ENCODE measurements around the gene CARMIL3.

Gene CARMIL3

DNA sequence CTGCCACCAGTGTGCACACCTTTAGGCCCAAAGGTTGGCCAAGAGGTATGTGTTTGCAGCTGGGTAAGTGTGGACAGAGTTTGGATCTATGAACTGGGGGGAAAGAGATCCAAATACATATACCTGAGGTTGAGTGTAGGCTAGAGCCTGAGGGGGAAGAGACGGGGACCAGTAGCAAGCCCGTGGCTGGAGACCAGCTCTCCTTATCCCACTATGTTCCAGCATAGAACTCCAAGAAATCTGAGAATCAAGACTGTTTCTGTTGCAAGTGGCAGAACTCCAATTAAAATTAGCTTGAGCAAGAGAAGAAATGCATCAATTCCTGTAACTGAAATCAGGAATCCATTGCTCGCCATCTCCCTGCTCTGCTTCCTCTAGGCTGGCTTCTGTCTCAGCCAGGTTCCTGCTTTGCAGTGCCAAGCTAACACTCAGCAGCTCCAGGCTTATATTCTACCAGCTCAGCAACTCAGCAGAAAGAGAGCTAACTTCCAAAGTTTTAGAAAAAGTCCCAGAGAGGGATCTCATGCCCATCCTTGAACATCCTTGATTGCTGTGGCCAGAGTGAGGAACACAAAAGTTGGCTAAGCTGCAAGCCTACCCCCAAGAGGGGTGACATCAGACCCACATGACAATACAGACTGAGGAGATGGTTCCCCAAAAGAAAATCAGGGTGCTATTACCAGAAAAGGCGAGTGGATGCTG, 40.8 kb downstream of the CARMIL3 start:
- H3K4me1 ChIP-seq (ENCODE audit: low read length): peaks cover 22% of the 10 kb centered on the region
- no peaks in the 10 kb centered on the region for H3K27me3 ChIP-seq (ENCODE audit: low read depth, low read length)
- H3K4me3 ChIP-seq (ENCODE audit: low read length): no peak overlapping the region
- H3K36me3 ChIP-seq (replicated peaks; ENCODE audit: low read depth, low read length): peaks cover 7% of the 10 kb centered on the region
- no peaks in the 10 kb centered on the region for H4K20me1 ChIP-seq (ENCODE audit: insufficient read depth, low read length)
- no peak for TF ChIP-seq EZH2phosphoT487 (IDR thresholded peaks at IDR 0.05; ENCODE audit: low read depth)
- TF ChIP-seq, protein P1, sequence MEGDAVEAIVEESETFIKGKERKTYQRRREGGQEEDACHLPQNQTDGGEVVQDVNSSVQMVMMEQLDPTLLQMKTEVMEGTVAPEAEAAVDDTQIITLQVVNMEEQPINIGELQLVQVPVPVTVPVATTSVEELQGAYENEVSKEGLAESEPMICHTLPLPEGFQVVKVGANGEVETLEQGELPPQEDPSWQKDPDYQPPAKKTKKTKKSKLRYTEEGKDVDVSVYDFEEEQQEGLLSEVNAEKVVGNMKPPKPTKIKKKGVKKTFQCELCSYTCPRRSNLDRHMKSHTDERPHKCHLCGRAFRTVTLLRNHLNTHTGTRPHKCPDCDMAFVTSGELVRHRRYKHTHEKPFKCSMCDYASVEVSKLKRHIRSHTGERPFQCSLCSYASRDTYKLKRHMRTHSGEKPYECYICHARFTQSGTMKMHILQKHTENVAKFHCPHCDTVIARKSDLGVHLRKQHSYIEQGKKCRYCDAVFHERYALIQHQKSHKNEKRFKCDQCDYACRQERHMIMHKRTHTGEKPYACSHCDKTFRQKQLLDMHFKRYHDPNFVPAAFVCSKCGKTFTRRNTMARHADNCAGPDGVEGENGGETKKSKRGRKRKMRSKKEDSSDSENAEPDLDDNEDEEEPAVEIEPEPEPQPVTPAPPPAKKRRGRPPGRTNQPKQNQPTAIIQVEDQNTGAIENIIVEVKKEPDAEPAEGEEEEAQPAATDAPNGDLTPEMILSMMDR (IDR thresholded peaks at IDR 0.05; ENCODE audit: low read depth, low read length): no peak
- no peak overlapping the region for H3K9ac ChIP-seq (ENCODE audit: low read length)
- no peaks in the 10 kb centered on the region for H3K9me3 ChIP-seq (ENCODE audit: insufficient read depth, low read length)
- no peak overlapping the region for H3K4me2 ChIP-seq (ENCODE audit: low read length)
- no peak overlapping the region for H2AFZ ChIP-seq (ENCODE audit: low read depth, low read length)
- H3K27ac ChIP-seq (ENCODE audit: low read length): no peak overlapping the region
- H3K79me2 ChIP-seq (ENCODE audit: low read length): peaks cover 17% of the 10 kb centered on the region

DNA sequence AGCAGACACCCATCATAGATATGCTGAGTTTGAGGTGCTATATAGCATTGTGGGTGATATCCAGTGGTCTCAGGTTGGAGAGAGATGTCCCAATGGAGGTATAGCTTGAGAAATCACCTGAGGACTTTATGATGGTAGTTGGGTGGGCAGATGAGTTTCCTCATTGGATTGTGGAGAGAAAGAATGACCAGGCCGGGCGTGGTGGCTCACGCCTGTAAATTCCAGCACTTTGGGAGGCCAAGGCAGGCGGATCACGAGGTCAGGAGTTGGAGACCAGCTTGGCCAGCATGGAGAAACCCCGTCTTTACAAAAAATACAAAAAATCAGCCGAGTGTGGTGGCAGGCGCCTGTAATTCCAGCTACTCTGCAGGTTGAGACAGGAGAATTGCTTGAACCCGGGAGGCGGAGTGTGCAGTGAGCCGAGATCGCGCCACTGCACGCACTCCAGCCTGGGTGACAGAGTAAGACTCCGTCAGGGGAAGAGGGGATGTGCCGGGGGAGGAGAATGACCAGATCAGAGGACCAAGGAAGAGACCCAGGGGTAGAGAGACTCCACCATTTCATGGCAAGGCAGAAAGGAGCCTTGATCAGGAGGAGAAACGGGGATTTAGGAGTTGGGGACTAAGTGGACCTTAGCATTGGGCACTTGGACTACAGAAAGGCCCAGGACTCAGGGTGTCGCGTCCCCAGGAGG, 41.5 kb downstream of the CARMIL3 start:
- TF ChIP-seq, protein P1 (IDR thresholded peaks at IDR 0.05; ENCODE audit: low read depth, low read length): no peak
- TF ChIP-seq EZH2phosphoT487 (IDR thresholded peaks at IDR 0.05; ENCODE audit: low read depth): no peak
- H3K27me3 ChIP-seq (ENCODE audit: low read depth, low read length): no peaks in the 10 kb centered on the region
- peaks cover 22% of the 10 kb centered on the region for H3K4me1 ChIP-seq (ENCODE audit: low read length)
- no peaks in the 10 kb centered on the region for H3K9me3 ChIP-seq (ENCODE audit: insufficient read depth, low read length)
- peak overlapping the region; percentile 93 for H3K4me3 ChIP-seq (ENCODE audit: low read length)
- H3K9ac ChIP-seq (ENCODE audit: low read length): peak overlapping the region; percentile 100
- no peaks in the 10 kb centered on the region for H4K20me1 ChIP-seq (ENCODE audit: insufficient read depth, low read length)
- H3K36me3 ChIP-seq (replicated peaks; ENCODE audit: low read depth, low read length): peaks cover 13% of the 10 kb centered on the region
- peak overlapping the region; percentile 40 for H3K27ac ChIP-seq (ENCODE audit: low read length)
- no peak overlapping the region for H2AFZ ChIP-seq (ENCODE audit: low read depth, low read length)
- H3K4me2 ChIP-seq (ENCODE audit: low read length): peak overlapping the region; percentile 97
- H3K79me2 ChIP-seq (ENCODE audit: low read length): peaks cover 17% of the 10 kb centered on the region

DNA sequence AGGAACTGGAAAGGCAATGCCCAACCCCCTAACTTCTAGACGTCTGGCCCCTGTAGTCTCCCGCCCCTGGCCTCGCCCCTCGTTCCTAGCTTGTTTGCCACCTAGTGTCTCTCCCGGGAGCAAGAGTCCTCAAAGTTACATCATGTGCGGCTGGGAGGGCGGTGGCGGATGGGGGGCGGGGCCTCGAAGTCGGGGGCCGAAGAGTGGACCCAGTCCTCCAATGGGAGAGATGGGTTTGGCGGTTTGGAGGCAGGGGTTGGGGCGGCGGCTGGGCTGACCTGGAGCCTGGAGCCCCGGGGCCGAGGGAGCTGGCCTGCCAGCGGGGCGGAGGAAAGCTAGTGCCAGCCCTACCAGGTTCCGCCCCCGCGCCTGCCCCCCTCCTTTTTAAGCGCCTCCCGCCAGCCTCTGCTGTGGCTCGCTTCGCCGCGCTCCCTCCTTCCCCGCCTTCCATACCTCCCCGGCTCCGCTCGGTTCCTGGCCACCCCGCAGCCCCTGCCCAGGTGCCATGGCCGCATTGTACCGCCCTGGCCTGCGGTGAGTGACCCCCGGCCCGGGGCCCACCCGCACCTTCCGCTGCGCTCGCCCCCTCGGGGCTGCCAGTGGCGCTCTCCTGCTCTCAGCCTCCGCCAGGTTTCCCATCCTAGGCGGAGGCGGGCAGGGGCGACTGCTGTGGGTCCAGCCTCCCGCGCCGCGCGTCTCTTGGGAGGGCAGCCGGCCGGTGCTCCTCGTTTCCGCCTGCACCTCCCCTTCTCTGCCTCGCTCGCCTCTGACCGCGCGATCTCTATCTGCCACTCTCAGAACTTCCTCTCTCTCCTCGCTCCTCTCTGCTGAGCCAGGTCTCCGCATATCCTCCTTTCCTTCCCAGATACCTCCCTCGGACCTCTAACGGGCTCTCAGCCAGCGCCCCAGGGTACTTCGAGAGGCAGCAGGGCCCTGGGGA, 42.4 kb downstream of the CARMIL3 start, which contains the start of gene PCK2:
Gene PCK2 (plus strand): TSS at position 411 of the 940 bp plus-strand sequence. CDS start 95 bp downstream, at position 506.
- no peaks in the 10 kb centered on the region for H3K9me3 ChIP-seq (ENCODE audit: insufficient read depth, low read length)
- peaks cover 20% of the 10 kb centered on the region for H3K36me3 ChIP-seq (replicated peaks; ENCODE audit: low read depth, low read length)
- H2AFZ ChIP-seq (ENCODE audit: low read depth, low read length): peak within 1 kb of the TSS; percentile 43; the same call in 1 of the 2 replicates
- H4K20me1 ChIP-seq (ENCODE audit: insufficient read depth, low read length): no peaks in the 10 kb centered on the region
- peak within 1 kb of the TSS; percentile 93 for H3K4me3 ChIP-seq (ENCODE audit: low read length)
- H3K79me2 ChIP-seq (ENCODE audit: low read length): peaks cover 17% of the 10 kb centered on the region
- H3K4me2 ChIP-seq (ENCODE audit: low read length): peak within 1 kb of the TSS; percentile 97
- no peaks in the 10 kb centered on the region for H3K27me3 ChIP-seq (ENCODE audit: low read depth, low read length)
- peak within 1 kb of the TSS; percentile 100 for H3K9ac ChIP-seq (ENCODE audit: low read length)
- TF ChIP-seq, protein P1 (IDR thresholded peaks at IDR 0.05; ENCODE audit: low read depth, low read length): no peak
- TF ChIP-seq EZH2phosphoT487 (IDR thresholded peaks at IDR 0.05; ENCODE audit: low read depth): no peak
- peak within 1 kb of the TSS; percentile 79 for H3K27ac ChIP-seq (ENCODE audit: low read length)
- peaks cover 22% of the 10 kb centered on the region for H3K4me1 ChIP-seq (ENCODE audit: low read length)
